ENCODE measurements around the gene KRTAP4-6. TPM values are rescaled to one million over a fixed set of nuclear protein-coding genes. Genes with fewer than 3 reads are reported as not detected.
"Not testable (repeated sequence)": the region's sequence is repeated elsewhere in the genome, so short reads cannot be mapped to it uniquely, and the experiment has no call there.

KRTAP4-6 gene
- total and polyA plus RNA-seq, 2 of the 8 experiments (the other 6 are each of a cell fraction or from before 2014, with no cell fraction given): not detected

- H2BK12ac ChIP-seq (ENCODE audit: low read depth, low read length); H2BK5ac ChIP-seq (ENCODE audit: low read depth, low read length); POLR2A ChIA-PET (ENCODE audit: partially characterized antibody); H3K14ac ChIP-seq (ENCODE audit: insufficient read length); H3K18ac ChIP-seq (ENCODE audit: extremely low read depth, low read length); H2BK120ac ChIP-seq (replicated peaks; ENCODE audit: low read depth, low read length); H3K4ac ChIP-seq (replicated peaks; ENCODE audit: insufficient read length, low read depth, low read length); DNase-seq (ENCODE audit: low read depth in 1 of 2, low spot score in 2 of 2); H3K56ac ChIP-seq (replicated peaks; ENCODE audit: insufficient read length, low read depth, low read length); H2BK20ac ChIP-seq (ENCODE audit: low read length); FAIRE-seq; H3K36me3 ChIP-seq (ENCODE audit: control insufficient read depth in 2 of 4, insufficient read depth in 4 of 4, low read length in 3 of 4); H3K79me2 ChIP-seq (ENCODE audit: control insufficient read depth in 1 of 2, insufficient read depth in 2 of 2, low read length in 2 of 2); H3K27me3 ChIP-seq (replicated peaks in 1 of 4; ENCODE audit: control insufficient read depth in 3 of 4, extremely low read depth in 1 of 4, insufficient read depth in 3 of 4, low read length in 3 of 4); H3K9ac ChIP-seq (replicated peaks in 1 of 4; ENCODE audit: extremely low read depth in 1 of 4, low read depth in 3 of 4, low read length in 3 of 4); H3K79me1 ChIP-seq (ENCODE audit: low read depth, low read length); H4K20me1 ChIP-seq (replicated peaks in 1 of 2; ENCODE audit: control insufficient read depth in 1 of 2, insufficient read depth in 2 of 2, low read length in 2 of 2); H2AK5ac ChIP-seq (ENCODE audit: low read depth, low read length); H3K4me2 ChIP-seq (ENCODE audit: insufficient read depth in 1 of 2, low read depth in 2 of 2, low read length in 2 of 2); H3K23ac ChIP-seq (ENCODE audit: insufficient read length); H4K8ac ChIP-seq (ENCODE audit: extremely low read depth, insufficient read depth, low read length); H3K23me2 ChIP-seq (ENCODE audit: low read depth, low read length); H3K27ac ChIP-seq (ENCODE audit: low read depth, low read length); H3K4me3 ChIP-seq (ENCODE audit: extremely low read depth in 1 of 4, insufficient read depth in 2 of 4, low read depth in 3 of 4, low read length in 4 of 4); H4K91ac ChIP-seq (replicated peaks; ENCODE audit: insufficient read length, low read length); CTCF ChIA-PET (ENCODE audit: partially characterized antibody); H4K5ac ChIP-seq (ENCODE audit: insufficient read length, low read depth, low read length); H3K4me1 ChIP-seq (replicated peaks in 1 of 4; ENCODE audit: control insufficient read depth in 3 of 4, insufficient read depth in 4 of 4, low read length in 3 of 4); H2BK15ac ChIP-seq (ENCODE audit: low read length); H2AFZ ChIP-seq (ENCODE audit: low read length): not testable (repeated sequence)
- 0% methylated on average over 1 of the region's 1 CpG; no CpG with 5 or more reads in 1 of the 2 experiments for WGBS, 2 experiments (ENCODE audit: extremely low coverage in 1 of 2, insufficient coverage in 1 of 2, insufficient read length in 1 of 2, insufficient replicate concordance in 2 of 2, low coverage in 1 of 2, low lambda C conversion rate in 2 of 2, missing lambda C conversion rate in 1 of 2)
- peaks cover 8 to 27% of the 10 kb centered on the region in 2 experiments for H3K9me3 ChIP-seq (ENCODE audit: insufficient read depth in 2 of 2, low read depth in 1 of 2, low read length in 1 of 2)
Measured at GRCh38 chr17:41108728-41109386, 31.5 kb downstream of the KRTAP4-6 start.

All from H1 (cell line).